ENCODE data around the gene POLR1F.
A peak's percentile ranks its signal among the peaks of the same experiment; 100 is the strongest.

Gene POLR1F, protein sequence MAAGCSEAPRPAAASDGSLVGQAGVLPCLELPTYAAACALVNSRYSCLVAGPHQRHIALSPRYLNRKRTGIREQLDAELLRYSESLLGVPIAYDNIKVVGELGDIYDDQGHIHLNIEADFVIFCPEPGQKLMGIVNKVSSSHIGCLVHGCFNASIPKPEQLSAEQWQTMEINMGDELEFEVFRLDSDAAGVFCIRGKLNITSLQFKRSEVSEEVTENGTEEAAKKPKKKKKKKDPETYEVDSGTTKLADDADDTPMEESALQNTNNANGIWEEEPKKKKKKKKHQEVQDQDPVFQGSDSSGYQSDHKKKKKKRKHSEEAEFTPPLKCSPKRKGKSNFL

DNA sequence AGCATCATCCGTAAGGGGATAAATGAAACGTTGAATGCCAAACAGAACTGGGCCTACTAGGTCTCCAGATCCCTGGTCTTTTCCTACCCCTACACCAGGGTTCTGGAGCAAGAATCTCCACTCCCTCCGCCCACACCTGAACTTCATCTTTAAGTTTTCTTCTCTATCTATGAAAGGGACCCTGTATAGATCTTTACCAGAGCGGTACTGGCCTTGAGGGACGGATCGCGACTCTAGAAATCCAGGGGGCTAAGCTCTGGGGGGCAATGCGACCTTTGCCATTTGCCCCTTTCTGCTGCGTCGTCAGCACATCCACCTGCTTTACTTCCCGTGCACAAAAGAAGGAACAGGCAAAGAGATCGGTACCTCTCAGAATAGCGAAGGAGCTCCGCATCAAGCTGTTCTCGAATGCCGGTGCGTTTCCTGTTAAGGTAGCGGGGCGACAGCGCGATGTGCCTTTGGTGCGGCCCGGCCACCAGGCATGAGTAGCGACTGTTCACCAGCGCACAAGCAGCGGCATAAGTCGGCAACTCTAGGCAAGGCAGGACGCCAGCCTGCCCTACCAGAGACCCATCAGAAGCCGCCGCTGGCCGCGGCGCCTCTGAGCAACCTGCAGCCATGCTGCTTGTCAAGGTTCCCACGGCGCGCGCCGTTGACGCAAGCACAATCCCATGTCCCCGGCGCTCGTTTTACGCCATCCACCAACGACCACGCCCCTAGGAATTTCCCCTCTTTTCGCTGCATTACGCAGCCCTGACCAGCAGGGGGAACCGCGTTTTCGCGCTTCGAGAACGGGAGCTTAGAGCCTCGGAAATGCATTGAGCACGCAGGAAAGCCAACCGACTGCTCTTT is at the start of gene POLR1F:
Gene POLR1F, minus strand, starts transcription at position 641 of the 852 bp plus-strand sequence. Its CDS starts 21 bp downstream, at position 620.
- H3K27me3 ChIP-seq, result no peaks in the 10 kb centered on the region
- TF ChIP-seq, protein P1, sequence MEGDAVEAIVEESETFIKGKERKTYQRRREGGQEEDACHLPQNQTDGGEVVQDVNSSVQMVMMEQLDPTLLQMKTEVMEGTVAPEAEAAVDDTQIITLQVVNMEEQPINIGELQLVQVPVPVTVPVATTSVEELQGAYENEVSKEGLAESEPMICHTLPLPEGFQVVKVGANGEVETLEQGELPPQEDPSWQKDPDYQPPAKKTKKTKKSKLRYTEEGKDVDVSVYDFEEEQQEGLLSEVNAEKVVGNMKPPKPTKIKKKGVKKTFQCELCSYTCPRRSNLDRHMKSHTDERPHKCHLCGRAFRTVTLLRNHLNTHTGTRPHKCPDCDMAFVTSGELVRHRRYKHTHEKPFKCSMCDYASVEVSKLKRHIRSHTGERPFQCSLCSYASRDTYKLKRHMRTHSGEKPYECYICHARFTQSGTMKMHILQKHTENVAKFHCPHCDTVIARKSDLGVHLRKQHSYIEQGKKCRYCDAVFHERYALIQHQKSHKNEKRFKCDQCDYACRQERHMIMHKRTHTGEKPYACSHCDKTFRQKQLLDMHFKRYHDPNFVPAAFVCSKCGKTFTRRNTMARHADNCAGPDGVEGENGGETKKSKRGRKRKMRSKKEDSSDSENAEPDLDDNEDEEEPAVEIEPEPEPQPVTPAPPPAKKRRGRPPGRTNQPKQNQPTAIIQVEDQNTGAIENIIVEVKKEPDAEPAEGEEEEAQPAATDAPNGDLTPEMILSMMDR (IDR thresholded peaks at IDR 0.05), result peak; percentile 86 to 95
- H3K4me3 ChIP-seq, result peak within 1 kb of the TSS; percentile 74 to 91
- H3K9me3 ChIP-seq, result no peaks in the 10 kb centered on the region
- intact Hi-C loops (cut with DNase I; ENCODE audit: low total_unique reads), result no loop called here
- DNase-seq, result peak; percentile 93 to 95
- peaks cover 0 to 6% (median 2%) of the 10 kb centered on the region in 3 donors for H3K36me3 ChIP-seq
- H3K4me1 ChIP-seq, result peaks cover 0 to 21% (median 10%) of the 10 kb centered on the region in 4 donors
- H3K27ac ChIP-seq, result peak within 1 kb of the TSS; percentile 70 to 75

DNA sequence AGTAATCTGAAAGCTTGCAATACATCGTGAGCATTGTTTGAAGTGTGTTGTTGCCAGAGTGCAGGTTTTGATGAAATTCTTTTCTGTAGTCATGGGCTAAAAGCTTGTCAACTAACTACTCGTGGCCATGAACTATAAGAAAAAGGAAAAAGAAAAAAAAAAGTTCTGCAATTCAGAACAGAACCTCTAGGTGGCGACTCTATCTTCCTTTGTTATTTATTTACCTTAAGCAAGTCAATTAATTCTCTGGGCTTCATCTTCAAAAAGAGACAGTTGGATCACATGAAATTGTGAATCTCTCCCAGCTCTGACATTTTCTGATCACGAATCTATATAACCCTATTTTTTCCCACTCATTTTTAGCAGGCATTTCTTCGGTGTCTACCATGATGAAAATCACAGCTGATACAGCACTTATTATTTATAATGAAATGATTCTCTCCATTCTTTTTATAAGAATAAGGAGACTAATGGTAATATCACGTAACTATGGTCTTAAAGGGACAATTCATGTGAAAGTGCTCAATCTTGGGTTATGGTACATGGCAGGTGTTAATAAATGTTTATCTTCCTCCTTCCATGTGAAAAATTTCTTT is 45.8 kb upstream of the POLR1F start:
- Histone ChIP-seq H3K36me3 (no peaks in the 10 kb centered on the region), H3K4me1 (no peaks in the 10 kb centered on the region), H3K27me3 (no peaks in the 10 kb centered on the region), H3K4me3 (no peak overlapping the region), H3K9me3 (no peaks in the 10 kb centered on the region), H3K27ac (no peak overlapping the region)
- intact Hi-C loops (cut with DNase I; ENCODE audit: low total_unique reads), result loop anchor here (10.0 kb wide), 1 partner anchor 840 kb away; no protein-coding TSS in a partner anchor
- no peak for DNase-seq
- TF ChIP-seq, protein P1 (IDR thresholded peaks at IDR 0.05), result peak; percentile 43 to 58

DNA sequence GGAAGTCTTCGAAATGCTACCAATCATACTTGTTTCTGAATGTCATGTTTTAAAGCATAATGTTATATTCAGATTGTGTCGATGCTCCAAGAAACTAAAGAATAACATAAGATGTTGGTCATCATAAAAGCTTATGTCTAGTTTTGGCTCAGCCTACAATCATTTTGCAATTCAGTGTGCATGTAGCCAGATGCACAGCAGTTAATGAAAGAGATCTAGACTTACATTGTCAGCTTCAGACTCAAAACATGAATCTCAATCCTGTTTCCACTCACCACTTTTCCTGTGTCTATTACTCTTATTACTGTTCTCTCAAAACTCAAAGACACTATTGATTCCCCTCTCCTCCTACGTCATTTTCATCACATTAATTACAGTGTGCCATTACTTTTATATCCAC is 43.2 kb upstream of the POLR1F start:
- H3K9me3 ChIP-seq, result no peaks in the 10 kb centered on the region
- H3K27ac ChIP-seq, result no peak overlapping the region
- H3K4me1 ChIP-seq, result no peaks in the 10 kb centered on the region
- no peak for DNase-seq
- no peaks in the 10 kb centered on the region for H3K36me3 ChIP-seq
- no peaks in the 10 kb centered on the region for H3K27me3 ChIP-seq
- TF ChIP-seq, protein P1 (IDR thresholded peaks at IDR 0.05), result no peak
- H3K4me3 ChIP-seq, result no peak overlapping the region
- intact Hi-C loops (cut with DNase I; ENCODE audit: low total_unique reads), result loop anchor here (10.0 kb wide), 1 partner anchor 843 kb away; no protein-coding TSS in a partner anchor

DNA sequence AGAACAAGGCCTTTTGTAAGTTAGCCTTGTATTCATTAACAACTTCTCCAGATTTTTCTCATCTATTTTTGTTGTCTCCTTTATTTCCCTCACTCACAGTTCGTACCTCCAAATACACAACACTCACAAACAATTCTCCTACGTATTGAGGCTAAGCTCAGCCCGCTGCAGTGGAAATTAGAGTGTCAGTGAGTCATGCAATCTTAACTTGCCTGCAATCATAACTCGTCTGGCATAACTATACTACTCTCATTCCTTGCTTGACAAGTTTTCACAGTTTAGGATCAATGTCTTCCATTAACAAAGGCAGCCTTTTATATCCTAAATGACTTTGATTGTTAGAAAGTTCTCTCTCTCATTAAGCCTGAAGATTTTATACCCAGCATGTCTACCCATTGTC is 40.8 kb upstream of the POLR1F start:
- H3K27me3 ChIP-seq, result no peaks in the 10 kb centered on the region
- H3K9me3 ChIP-seq, result no peaks in the 10 kb centered on the region
- H3K27ac ChIP-seq, result no peak overlapping the region
- H3K36me3 ChIP-seq, result no peaks in the 10 kb centered on the region
- DNase-seq, result no peak
- intact Hi-C loops (cut with DNase I; ENCODE audit: low total_unique reads), result loop anchor here (10.0 kb wide), 1 partner anchor 845 kb away; no protein-coding TSS in a partner anchor
- TF ChIP-seq, protein P1 (IDR thresholded peaks at IDR 0.05), result no peak
- no peak overlapping the region for H3K4me3 ChIP-seq
- H3K4me1 ChIP-seq, result no peaks in the 10 kb centered on the region

DNA sequence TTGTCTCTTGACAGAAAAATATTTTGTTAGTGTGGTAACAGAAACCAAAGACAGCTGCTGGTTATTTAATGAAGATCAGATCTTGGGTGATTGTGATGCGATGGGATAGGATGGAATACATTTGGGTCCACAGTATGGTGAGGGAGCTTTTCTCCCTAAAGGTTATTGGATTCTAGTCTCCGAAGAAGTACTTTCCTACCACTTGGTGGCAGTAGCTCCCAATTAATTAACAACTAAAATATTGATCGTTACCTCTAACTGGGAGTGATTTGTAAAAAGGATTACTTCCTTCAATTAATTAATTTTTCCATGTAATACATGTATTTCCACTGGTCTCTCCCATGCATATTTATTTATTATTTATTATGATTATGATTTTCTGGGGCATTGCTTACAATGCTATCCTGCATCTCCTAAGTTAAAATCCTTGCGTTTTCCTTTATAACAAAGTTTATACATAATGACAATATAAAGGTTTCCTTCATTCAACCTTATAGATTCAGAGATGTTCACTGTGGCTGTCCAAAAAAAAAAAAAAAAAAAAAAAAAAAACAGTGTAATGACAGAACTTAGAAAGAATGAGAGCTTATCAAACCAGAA is 39.0 kb upstream of the POLR1F start:
- Histone ChIP-seq H3K4me3 (no peak overlapping the region), H3K9me3 (no peaks in the 10 kb centered on the region), H3K27ac (no peak overlapping the region), H3K4me1 (no peaks in the 10 kb centered on the region), H3K36me3 (no peaks in the 10 kb centered on the region), H3K27me3 (no peaks in the 10 kb centered on the region)
- intact Hi-C loops (cut with DNase I; ENCODE audit: low total_unique reads), result no loop called here
- TF ChIP-seq, protein P1 (IDR thresholded peaks at IDR 0.05), result peak; percentile 42 to 45
- no peak for DNase-seq
